HCT116 (cell line): ENCODE measurements around the gene RPL18. TPM values are rescaled to one million over a fixed set of nuclear protein-coding genes. Genes with fewer than 3 reads are reported as not detected.

Experiments
- ATF3 ChIP-seq: IDR thresholded peaks from 2 replicates; pipeline ENCODE4 v1.6.1; 2012
- MAX ChIP-seq: IDR thresholded peaks from 2 replicates; pipeline ENCODE4 v1.6.1; 2012
- ZFX ChIP-seq: fragments of 450-650 bp; IDR thresholded peaks from 2 replicates; pipeline ENCODE4 v1.6.1; 2017
- total RNA-seq: library from RNA; stranded (reverse); gene quantifications from one replicate; pipeline ENCODE4 v1.2.1, GENCODE V29; 2021; ENCODE audit not compliant: unreplicated experiment

The RPL18 gene
- total RNA-seq, 1 experiment from 2014 or later: 2,006 TPM

DNA sequence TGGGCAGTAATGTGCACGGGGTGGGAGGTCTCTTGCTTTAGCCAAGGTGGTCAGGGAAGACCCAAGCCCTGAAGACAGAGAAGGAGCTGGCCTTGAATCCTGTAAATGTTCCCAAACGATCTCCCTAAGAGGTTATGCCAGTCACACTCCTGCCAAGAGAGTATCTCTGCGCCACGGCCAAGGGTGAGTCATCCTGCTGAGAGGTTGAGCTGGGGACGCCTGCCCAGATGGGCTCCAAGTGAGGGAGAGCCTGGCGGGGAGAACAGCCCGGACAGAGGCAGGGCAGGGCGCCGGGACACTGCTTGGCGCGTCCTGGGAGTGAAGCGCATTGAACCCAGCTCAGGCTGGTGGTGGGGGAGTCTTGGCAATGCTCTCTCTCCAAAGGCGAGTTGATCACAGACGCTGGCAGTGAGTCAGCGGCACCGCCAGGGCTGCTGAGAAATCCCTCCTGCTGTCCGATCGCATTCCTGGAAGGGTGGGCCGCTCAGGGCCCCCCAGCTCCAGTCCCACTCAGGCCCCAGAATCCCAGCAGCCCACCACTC, 50.6 kb downstream of the RPL18 start (continued):
- TF ChIP-seq MAX (0 out of 2 replicates have a peak, but pooled peaks have one; percentile 57), ATF3 (no peak), ZFX (no peak)
- TF ChIP-seq, all 23 proteins: peak for 8

Other genes starting within 250 kb of the RPL18 start
- 212 TPM for gene KDELR1, start 227.6 kb downstream of the RPL18 start, total RNA-seq
- 26.2 TPM for gene GRIN2D, start 225.5 kb downstream of the RPL18 start, total RNA-seq
- 64.8 TPM for gene GRWD1, start 173.2 kb downstream of the RPL18 start, total RNA-seq
- 2.5 TPM for gene KCNJ14, start 163.6 kb downstream of the RPL18 start, total RNA-seq
- 75.3 TPM for gene CYTH2, start 149.8 kb downstream of the RPL18 start, total RNA-seq
- 19.9 TPM for gene LMTK3, start 107.3 kb downstream of the RPL18 start, total RNA-seq
- gene SULT2B1, start 67.0 kb downstream of the RPL18 start, total RNA-seq: 4.8 TPM
- gene SPACA4, start 12.4 kb downstream of the RPL18 start, total RNA-seq: not detected
- gene FAM83E, start 4.1 kb downstream of the RPL18 start, total RNA-seq: 6.8 TPM
- gene SPHK2, start 328 bp upstream of the RPL18 start, total RNA-seq: 19.9 TPM
- gene DBP, start 18.2 kb upstream of the RPL18 start, total RNA-seq: 45.9 TPM
- 29.6 TPM for gene CA11, start 27.0 kb upstream of the RPL18 start, total RNA-seq
- gene NTN5, start 53.8 kb upstream of the RPL18 start, total RNA-seq: 3.1 TPM
- gene FUT2, start 76.8 kb upstream of the RPL18 start, total RNA-seq: 12.5 TPM
- gene MAMSTR, start 100.5 kb upstream of the RPL18 start, total RNA-seq: 1.3 TPM
- 1.9 TPM for gene RASIP1, start 121.4 kb upstream of the RPL18 start, total RNA-seq
- gene IZUMO1, start 127.7 kb upstream of the RPL18 start, total RNA-seq: 1.7 TPM
- 14.1 TPM for gene FUT1, start 133.5 kb upstream of the RPL18 start, total RNA-seq
- gene FGF21, start 136.3 kb upstream of the RPL18 start, total RNA-seq: 0.81 TPM
- gene BCAT2, start 191.9 kb upstream of the RPL18 start, total RNA-seq: 66.1 TPM
- gene HSD17B14, start 217.3 kb upstream of the RPL18 start, total RNA-seq: 3.9 TPM
- gene PLEKHA4, start 249.4 kb upstream of the RPL18 start, total RNA-seq: 20.4 TPM